BLaER1 treated with 17β-estradiol and CSF1 and Interleukin-3, amounts not matched to agents 10 nM and 100 nM (cell line): ENCODE results near the gene SPCS1.
A peak's percentile ranks its signal among the peaks of the same experiment; 100 is the strongest.

ENCODE experiments used
- H3K27ac ChIP-seq, 11 experiments: shearing (Covaris generic); formaldehyde crosslinking; 2 replicates each; pipeline ENCODE4 v1.8.1; 2022
- H3K27me3 ChIP-seq, 11 experiments: shearing (Covaris generic); formaldehyde crosslinking; 2 replicates each; pipeline ENCODE4 v1.8.1; 2022
- H3K36me3 ChIP-seq, 11 experiments: shearing (Covaris generic); formaldehyde crosslinking; 2 replicates each; pipeline ENCODE4 v1.8.1; 2022
- H3K4me1 ChIP-seq, 10 experiments: shearing (Covaris generic); formaldehyde crosslinking; 2 replicates each; pipeline ENCODE4 v1.8.1; 2022
- H3K4me2 ChIP-seq, 11 experiments: shearing (Covaris generic); formaldehyde crosslinking; 2 replicates each; pipeline ENCODE4 v1.8.1; 2022
- H3K4me3 ChIP-seq, 10 experiments: shearing (Covaris generic); formaldehyde crosslinking; 2 replicates each; pipeline ENCODE4 v1.8.1; 2022
- H3K9ac ChIP-seq, 11 experiments: shearing (Covaris generic); formaldehyde crosslinking; 2 replicates each; pipeline ENCODE4 v1.8.1; 2022
- H3K9me3 ChIP-seq, 11 experiments: shearing (Covaris generic); formaldehyde crosslinking; replicated peaks in 1 of 11; 2 replicates each; pipeline ENCODE4 v1.8.1; 2022
- H4K20me1 ChIP-seq, 11 experiments: shearing (Covaris generic); formaldehyde crosslinking; 2 replicates each; pipeline ENCODE4 v1.8.1; 2022
- Cebpa-rat ChIP-seq, 11 experiments: shearing (Covaris generic); IDR thresholded peaks; 2 replicates each; pipeline ENCODE4 v1.8.1; 2022

SPCS1 gene

DNA sequence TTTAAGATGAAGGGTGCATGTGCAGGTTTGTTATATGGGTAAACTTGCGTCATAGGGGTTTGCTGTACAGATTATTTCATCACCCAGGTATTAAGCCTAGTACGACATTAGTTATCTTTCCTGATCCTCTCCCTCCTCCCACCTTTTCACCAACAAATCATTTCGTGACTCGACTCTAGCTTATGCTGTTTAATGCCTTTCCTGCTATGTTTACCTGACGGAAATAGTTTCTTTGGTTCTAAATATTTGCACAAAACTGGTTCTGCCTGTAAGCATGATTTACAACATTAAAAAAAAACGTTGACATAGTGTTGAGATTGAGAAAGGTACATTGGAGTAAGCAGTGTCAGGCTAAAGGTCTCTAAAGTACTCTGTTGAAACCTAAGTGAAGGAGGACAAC is 17.6 kb upstream of the SPCS1 start:
- Histone ChIP-seq H3K4me3 (peak overlapping the region in 5 of 10 experiments; percentile 81 to 92 (median 83); a peak in 8 of 20 replicates), H3K9me3 (no peaks in the 10 kb centered on the region), H3K36me3 (peaks cover 63 to 80% (median 68%) of the 10 kb centered on the region in 11 experiments), H3K4me2 (peak overlapping the region; percentile 78 to 96 (median 89); a peak in 21 of 22 replicates), H3K27ac (no peak overlapping the region; a peak in 1 of 22 replicates), H4K20me1 (peaks cover 0 to 91% (median 69%) of the 10 kb centered on the region in 11 experiments; a peak in 21 of 22 replicates), H3K27me3 (no peaks in the 10 kb centered on the region), H3K9ac (peak overlapping the region in 10 of 11 experiments; percentile 28 to 97 (median 94); a peak in 11 of 22 replicates), H3K4me1 (peaks cover 39 to 69% (median 54%) of the 10 kb centered on the region in 10 experiments)
- TF ChIP-seq Cebpa-rat (IDR thresholded peaks at IDR 0.05): no peak

DNA sequence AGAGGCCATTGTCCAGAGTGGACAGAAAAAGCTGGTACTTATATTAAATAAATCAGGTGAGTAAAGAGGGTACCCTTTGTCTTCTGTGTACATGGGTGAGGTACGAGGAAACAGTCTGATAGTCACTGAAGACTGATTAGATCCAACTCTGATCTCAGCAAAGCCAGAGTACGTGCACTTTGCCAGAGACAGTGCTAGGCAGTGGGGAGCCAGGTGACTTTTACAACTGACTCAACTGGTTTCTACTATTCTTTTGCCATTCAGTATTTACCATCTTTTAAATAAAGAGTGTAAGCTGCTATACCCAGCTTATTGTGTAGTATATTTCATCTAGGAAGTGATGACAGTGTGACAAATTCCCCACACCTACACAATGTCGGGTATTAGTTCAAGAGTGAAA is 16.8 kb upstream of the SPCS1 start:
- Histone ChIP-seq H3K27ac (no peak overlapping the region; a peak in 1 of 22 replicates), H3K27me3 (no peaks in the 10 kb centered on the region), H3K4me3 (peak overlapping the region in 1 of 10 experiments; percentile 2; a peak in 1 of 20 replicates), H3K9ac (peak overlapping the region in 10 of 11 experiments; percentile 6 to 96 (median 92); a peak in 9 of 22 replicates), H3K36me3 (peaks cover 70 to 80% (median 77%) of the 10 kb centered on the region in 11 experiments), H3K4me2 (peak overlapping the region in 9 of 11 experiments; percentile 78 to 96 (median 87); a peak in 13 of 22 replicates), H4K20me1 (peaks cover 0 to 91% (median 71%) of the 10 kb centered on the region in 11 experiments; a peak in 21 of 22 replicates), H3K4me1 (peaks cover 31 to 66% (median 45%) of the 10 kb centered on the region in 10 experiments), H3K9me3 (no peaks in the 10 kb centered on the region)
- TF ChIP-seq Cebpa-rat (IDR thresholded peaks at IDR 0.05): no peak

GRCh38 chr3:52690560-52690959 is 15.3 kb upstream of the SPCS1 start:
- H3K4me1 ChIP-seq: peaks cover 24 to 59% (median 39%) of the 10 kb centered on the region in 10 experiments
- H3K9me3 ChIP-seq: no peaks in the 10 kb centered on the region
- H3K27ac ChIP-seq: no peak overlapping the region; a peak in 1 of 22 replicates
- peaks cover 83 to 94% (median 90%) of the 10 kb centered on the region in 11 experiments for H3K36me3 ChIP-seq
- H3K4me2 ChIP-seq: peak overlapping the region in 4 of 11 experiments; percentile 1 to 19 (median 4); a peak in 2 of 22 replicates
- H3K4me3 ChIP-seq: no peak overlapping the region
- peaks cover 0 to 95% (median 79%) of the 10 kb centered on the region in 11 experiments; a peak in 21 of 22 replicates for H4K20me1 ChIP-seq
- H3K9ac ChIP-seq: peak overlapping the region in 4 of 11 experiments; percentile 0 to 55 (median 6); a peak in 5 of 22 replicates
- H3K27me3 ChIP-seq: no peaks in the 10 kb centered on the region
- no peak for TF ChIP-seq Cebpa-rat (IDR thresholded peaks at IDR 0.05)

DNA sequence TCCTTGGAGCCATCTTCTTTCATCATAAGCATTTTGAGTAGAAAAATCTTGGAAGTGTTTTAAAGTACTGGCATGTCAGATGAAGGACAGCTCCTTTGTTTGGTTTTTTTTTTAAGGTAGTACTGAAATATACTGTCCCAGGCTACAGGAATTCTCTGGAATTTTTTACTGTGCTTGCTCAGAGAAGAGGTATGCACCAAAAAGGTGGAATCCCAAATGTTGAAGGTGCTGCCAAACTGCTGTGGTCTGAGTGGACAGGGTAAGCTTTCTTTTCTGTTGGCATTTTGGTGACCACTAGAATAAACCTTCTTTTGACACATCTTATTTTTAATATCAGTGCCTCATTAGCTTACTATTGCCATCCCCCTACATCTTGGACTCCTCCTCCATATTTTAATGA is 12.8 kb upstream of the SPCS1 start:
- peaks cover 0 to 94% (median 83%) of the 10 kb centered on the region in 11 experiments; a peak in 21 of 22 replicates for H4K20me1 ChIP-seq
- peaks cover 96 to 100% (median 99%) of the 10 kb centered on the region in 11 experiments for H3K36me3 ChIP-seq
- H3K4me1 ChIP-seq: peaks cover 12 to 65% (median 31%) of the 10 kb centered on the region in 10 experiments
- H3K9ac ChIP-seq: no peak overlapping the region
- TF ChIP-seq Cebpa-rat (IDR thresholded peaks at IDR 0.05): no peak
- no peak overlapping the region for H3K4me2 ChIP-seq
- no peaks in the 10 kb centered on the region for H3K9me3 ChIP-seq
- no peak overlapping the region for H3K27ac ChIP-seq
- H3K4me3 ChIP-seq: no peak overlapping the region
- H3K27me3 ChIP-seq: no peaks in the 10 kb centered on the region

DNA sequence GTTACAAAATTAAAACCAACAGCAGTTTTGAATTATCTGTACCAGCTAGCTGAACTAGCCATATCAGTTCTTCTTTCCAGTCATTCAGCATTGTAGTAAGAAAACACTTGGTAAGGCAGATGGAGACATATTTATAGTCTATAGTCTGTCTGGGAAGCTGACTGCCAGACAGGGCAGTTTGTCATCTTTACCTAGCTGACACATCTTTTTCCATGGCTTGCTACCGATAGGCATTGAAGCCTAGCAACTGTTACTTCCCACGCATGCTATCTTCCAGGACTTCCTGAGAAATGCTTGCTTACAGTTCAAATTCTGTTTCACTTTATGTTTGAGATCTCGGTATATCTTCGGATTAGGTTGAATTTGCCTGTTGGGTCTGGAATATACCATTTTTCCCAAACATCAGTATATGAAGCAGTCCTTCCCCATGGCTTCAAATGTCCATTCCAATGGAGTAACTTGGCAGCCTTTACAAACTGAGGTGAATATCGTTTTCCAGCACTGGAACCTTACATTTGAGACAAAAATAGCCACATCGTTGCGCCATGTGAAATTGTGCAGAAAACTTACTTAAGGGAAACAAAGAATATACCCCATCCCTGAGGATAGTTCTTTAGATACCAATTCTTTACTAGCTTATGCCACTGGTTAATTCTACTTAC is 11.2 kb upstream of the SPCS1 start:
- Histone ChIP-seq H3K9me3 (no peaks in the 10 kb centered on the region), H3K27me3 (no peaks in the 10 kb centered on the region), H3K36me3 (peaks cover 87 to 100% (median 95%) of the 10 kb centered on the region in 11 experiments), H4K20me1 (peaks cover 0 to 86% (median 67%) of the 10 kb centered on the region in 11 experiments; a peak in 21 of 22 replicates), H3K9ac (no peak overlapping the region), H3K4me2 (no peak overlapping the region), H3K4me3 (no peak overlapping the region), H3K4me1 (peaks cover under 1 to 49% (median 15%) of the 10 kb centered on the region in 10 experiments; a peak in 14 of 20 replicates), H3K27ac (no peak overlapping the region)
- TF ChIP-seq Cebpa-rat (IDR thresholded peaks at IDR 0.05): no peak

DNA sequence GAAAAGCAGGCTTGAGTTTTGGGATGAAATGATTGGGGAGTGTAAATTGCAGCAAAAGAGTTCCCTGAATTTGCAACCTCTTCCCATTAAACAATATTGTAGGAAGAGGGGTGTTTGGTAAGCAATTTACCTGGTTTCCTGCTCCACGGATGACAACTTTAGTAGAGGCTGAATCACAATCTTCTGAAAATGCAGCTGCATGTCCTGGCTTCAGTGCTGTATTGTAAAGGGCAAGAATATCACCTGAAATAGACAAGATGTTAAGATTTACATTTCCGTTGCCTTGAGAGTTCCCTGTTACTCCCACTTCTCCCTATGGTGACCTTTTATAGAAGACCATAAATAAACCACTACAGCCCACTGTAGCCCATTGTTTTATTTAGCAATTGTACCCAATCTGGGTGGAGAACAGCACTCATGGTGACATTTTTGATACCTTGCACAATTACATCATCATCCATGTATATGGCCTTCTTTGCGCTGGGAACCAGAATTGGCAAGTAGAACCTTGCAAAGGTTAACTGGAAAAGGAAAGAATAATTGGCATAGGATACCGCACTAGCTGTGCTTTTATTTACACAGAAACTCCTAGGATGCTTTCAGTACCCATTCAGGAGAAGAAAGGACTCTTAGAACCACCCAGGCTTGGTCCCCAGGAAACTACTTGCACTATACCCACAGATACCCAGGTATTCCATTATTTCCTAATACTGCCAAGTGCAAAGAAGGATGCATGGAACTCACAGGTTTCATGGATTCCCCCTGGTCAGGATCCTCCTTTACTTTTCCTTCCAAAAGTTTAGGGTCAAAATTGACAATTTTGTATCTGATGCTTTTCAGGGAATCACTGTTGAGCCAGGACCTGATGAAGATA is 9.9 kb upstream of the SPCS1 start:
- H3K27ac ChIP-seq: peak overlapping the region in 1 of 11 experiments; percentile 53; a peak in 1 of 22 replicates
- no peak overlapping the region for H3K4me3 ChIP-seq
- H3K4me1 ChIP-seq: peaks cover 0 to 35% (median 8%) of the 10 kb centered on the region in 10 experiments; a peak in 12 of 20 replicates
- H3K9me3 ChIP-seq: no peaks in the 10 kb centered on the region
- peaks cover 0 to 76% (median 54%) of the 10 kb centered on the region in 11 experiments; a peak in 21 of 22 replicates for H4K20me1 ChIP-seq
- TF ChIP-seq Cebpa-rat (IDR thresholded peaks at IDR 0.05): no peak
- H3K9ac ChIP-seq: no peak overlapping the region
- no peak overlapping the region for H3K4me2 ChIP-seq
- H3K27me3 ChIP-seq: no peaks in the 10 kb centered on the region
- H3K36me3 ChIP-seq: peaks cover 75 to 93% (median 87%) of the 10 kb centered on the region in 11 experiments

GRCh38 chr3:52696830-52697631 is 8.9 kb upstream of the SPCS1 start:
- peak overlapping the region in 2 of 11 experiments; percentile 39 to 42; a peak in 2 of 22 replicates for H3K4me2 ChIP-seq
- H3K4me1 ChIP-seq: peaks cover 0 to 36% (median 8%) of the 10 kb centered on the region in 10 experiments; a peak in 10 of 20 replicates
- no peak for TF ChIP-seq Cebpa-rat (IDR thresholded peaks at IDR 0.05)
- H3K4me3 ChIP-seq: no peak overlapping the region
- H3K27ac ChIP-seq: peak overlapping the region in 6 of 11 experiments; percentile 2 to 53 (median 26); a peak in 8 of 22 replicates
- no peaks in the 10 kb centered on the region for H3K27me3 ChIP-seq
- H3K36me3 ChIP-seq: peaks cover 66 to 86% (median 77%) of the 10 kb centered on the region in 11 experiments
- peaks cover 0 to 66% (median 44%) of the 10 kb centered on the region in 11 experiments; a peak in 21 of 22 replicates for H4K20me1 ChIP-seq
- 0 out of 22 replicates have a peak overlapping the region, but pooled peaks of 2 of the 11 experiments have one; percentile 12 to 13 for H3K9ac ChIP-seq
- no peaks in the 10 kb centered on the region for H3K9me3 ChIP-seq

- Histone ChIP-seq H4K20me1 (peaks cover 0 to 60% (median 38%) of the 10 kb centered on the region in 11 experiments; a peak in 21 of 22 replicates), H3K9ac (peak overlapping the region in 2 of 11 experiments; percentile 12 to 13; a peak in 1 of 22 replicates), H3K4me1 (peaks cover 0 to 41% (median 8%) of the 10 kb centered on the region in 10 experiments; a peak in 12 of 20 replicates), H3K27me3 (no peaks in the 10 kb centered on the region), H3K27ac (peak overlapping the region in 6 of 11 experiments; percentile 2 to 53 (median 26); a peak in 8 of 22 replicates), H3K4me3 (no peak overlapping the region), H3K9me3 (no peaks in the 10 kb centered on the region), H3K36me3 (peaks cover 60 to 86% (median 71%) of the 10 kb centered on the region in 11 experiments), H3K4me2 (peak overlapping the region in 2 of 11 experiments; percentile 39 to 42; a peak in 2 of 22 replicates)
- no peak for TF ChIP-seq Cebpa-rat (IDR thresholded peaks at IDR 0.05)
These were observed 8.3 kb upstream of the SPCS1 start for GRCh38 chr3:52697632-52697965.
